OCI-M1 (cell line): Measurements from ENCODE around the gene GNAZ.

Source experiments
- DNase-seq: peaks from one replicate; lab custom pipeline; 2025; lab: John Stamatoyannopoulos, UW

The GNAZ gene

DNA sequence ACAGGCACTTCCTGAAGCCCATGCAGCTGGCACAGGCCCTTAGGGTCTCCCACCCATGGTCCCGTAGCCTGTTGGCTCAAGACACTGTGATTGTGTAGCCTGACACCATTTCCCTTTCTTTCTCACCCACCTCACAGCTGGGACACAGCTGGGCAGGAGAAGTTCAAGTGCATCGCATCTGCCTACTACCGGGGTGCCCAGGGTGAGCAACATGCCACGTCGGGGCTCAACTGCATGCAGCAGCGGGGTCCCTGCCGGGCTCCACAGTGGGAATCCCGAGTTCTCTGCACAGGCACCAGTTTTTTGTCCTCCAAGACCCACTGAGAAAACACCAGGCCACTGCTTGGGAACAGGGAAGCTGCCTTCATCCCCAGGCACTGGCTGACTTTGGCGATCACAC lies 85.5 kb downstream of the GNAZ start:
- DNase-seq: no peak

DNA sequence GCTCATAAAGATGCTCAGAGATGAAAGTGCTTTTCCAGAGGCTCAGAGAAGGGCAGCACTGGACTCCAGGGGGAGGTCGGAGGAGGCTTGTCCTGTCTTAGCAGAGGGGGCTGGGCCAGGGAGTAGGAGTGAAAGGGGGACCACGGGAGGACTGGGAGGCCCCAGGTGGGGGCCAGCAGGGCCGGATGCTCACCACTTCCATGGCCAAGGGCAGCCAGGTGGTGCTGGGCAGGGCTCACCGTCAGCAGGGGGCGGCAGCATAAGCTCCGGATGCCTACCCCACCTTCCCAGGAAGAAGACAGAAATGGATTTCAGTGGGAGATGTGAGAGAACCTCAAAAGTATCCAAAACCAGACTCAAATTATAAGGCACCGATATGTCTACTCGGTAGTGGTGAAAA lies 86.0 kb downstream of the GNAZ start:
- DNase-seq: no peak

DNA sequence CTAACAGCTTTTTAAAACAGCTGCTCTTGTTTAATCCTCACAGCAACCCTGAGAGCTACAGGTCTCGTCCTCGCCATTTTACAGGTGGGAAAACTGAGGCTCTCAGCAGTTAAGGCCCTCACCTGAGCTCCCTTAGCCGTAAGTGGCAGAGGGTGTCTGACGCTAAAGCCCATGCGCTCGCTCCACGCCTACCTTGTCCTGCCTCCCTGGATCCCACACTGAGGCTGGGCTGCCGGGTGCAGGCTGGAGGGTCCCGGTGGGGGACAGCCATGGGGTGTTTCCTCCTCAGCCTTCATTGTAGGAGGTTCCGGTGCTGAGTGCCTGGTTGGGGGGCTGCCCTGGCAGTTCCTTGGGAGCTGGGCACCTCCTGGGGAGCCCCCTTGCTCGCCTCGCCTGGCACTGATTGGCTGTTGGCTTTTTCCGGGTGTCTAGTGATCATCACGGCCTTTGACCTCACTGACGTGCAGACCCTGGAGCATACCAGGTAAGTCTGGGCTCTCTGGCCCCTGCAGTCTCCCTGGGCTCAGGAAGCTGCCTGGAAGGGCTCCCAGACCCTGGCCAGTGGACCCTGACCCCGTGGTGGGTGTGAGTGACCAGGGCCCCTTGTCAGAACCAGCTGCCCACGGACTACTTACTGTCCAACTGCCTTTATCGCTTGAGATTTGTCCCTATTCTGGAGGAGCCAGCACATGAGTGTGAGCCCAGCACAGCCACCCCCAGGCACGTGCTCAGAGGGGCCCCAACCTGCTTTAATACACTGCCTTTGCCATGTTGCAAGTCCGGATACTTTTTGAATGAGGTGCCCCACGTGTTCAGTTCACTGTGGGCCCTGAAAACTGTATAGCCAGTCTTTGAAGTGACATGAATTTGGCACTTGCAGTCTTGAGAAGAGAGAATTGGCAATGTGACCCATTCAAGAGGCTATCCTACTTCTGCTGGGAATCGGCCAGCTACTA lies 87.5 kb downstream of the GNAZ start:
- DNase-seq: no peak

DNA sequence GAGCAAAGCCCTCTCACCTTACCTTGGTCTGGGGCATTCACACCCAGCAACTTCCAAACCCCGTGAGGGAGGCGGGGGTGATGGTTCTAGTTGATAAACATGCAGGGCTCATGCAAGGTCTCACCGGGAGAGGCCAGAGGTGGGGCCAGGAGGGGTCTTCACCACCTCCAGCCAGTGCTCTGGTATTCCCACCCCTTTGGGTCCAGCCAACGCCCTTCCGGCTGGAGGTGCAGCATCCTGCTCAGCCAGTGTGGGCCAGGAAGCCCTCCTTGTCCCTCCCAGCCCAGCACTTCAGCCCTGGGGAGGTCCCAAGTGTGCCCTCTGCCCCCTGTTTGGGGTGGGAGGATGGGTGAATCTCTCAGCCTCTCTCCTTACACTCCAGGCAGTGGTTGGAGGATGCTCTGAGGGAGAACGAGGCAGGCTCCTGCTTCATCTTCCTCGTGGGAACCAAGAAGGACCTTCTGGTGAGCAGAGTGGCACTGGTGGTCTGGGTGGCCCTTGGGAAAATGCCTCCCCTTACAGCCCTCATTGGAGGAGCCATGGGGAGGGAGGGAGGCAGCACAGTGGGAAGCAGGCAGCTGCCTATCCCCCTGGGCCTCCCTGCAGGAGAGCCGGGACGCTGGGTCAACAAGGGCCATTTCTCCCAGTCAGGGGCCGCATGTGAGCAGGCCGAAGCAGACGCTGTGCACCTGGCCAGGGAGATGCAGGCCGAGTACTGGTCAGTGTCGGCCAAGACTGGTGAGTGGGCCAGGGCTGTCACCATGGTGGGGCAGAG lies 88.4 kb downstream of the GNAZ start:
- no peak for DNase-seq

DNA sequence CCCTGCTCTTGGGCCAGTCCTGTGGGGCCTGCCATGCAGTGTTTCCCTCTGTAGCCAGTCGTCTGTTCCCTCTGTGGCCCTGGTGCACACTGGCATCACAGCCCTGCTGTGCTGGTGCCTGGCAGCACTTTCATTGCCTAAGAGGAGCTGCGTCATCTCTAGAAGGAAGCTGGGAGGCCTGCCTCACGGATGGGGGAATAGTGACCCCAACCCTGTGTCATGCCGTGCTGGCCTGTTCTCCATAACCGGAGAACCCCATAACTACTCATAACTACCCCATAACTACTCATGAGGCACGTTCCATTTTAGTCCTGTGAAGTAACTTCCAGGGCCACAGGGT lies 88.9 kb downstream of the GNAZ start:
- no peak for DNase-seq

DNA sequence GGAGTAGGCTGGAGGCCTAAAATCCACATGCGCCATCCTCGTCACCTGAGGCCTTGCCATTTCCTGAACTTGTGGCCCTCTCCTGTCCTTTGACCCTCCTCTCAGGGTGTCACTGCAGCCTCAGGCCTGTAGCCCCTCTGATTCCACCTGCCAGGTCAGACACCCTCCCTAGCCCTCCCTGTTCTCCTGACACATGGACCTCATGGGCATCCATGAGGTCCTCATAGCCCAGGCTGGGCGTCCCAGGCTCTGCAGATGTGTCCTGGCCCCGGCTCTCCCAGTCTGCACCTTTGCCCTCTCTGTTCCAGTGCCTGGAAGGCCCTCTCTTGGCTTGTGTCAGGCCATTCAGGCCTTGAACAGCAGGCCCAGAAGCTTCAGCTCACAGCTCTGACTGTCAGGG lies 90.7 kb downstream of the GNAZ start:
- no peak for DNase-seq

DNA sequence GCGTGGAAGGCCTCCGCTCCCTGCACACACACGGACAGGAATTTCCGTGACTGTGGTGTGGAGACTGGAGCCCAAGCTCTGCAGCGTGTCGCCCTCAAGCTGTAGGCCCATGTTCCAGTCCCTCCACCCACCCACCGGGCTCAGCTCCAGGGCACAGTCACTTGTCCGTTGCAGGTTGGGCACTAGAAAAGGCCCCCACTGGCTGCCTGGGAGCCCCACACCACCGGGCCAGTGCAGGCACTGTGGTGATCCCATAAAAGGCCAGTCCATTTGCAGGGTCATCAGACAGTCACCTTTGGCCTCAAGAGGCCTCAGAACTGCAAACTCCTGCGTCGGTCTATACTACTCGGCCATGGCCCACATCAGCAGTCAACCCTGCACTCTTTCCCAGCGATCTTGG lies 91.3 kb downstream of the GNAZ start:
- DNase-seq: no peak

DNA sequence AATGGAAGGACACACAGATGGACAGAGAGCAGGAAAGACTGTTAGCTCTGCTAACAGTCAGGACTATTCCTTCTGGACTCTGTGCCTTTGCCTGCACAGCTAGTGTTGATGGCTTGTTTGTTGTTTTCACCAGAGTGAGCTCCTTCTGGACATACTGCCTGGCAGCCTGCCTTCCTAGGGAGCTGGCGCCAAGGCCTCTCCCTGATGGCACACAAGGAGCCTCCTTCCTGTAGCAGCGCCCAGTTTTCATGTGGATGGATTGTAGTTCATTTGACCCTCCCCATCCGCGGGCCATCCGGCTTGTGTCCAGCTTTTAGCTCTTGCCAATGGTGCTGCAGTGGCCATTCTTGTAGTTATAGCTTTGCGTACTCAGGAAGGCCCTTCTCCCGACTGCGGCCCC lies 93.3 kb downstream of the GNAZ start:
- no peak for DNase-seq

DNA sequence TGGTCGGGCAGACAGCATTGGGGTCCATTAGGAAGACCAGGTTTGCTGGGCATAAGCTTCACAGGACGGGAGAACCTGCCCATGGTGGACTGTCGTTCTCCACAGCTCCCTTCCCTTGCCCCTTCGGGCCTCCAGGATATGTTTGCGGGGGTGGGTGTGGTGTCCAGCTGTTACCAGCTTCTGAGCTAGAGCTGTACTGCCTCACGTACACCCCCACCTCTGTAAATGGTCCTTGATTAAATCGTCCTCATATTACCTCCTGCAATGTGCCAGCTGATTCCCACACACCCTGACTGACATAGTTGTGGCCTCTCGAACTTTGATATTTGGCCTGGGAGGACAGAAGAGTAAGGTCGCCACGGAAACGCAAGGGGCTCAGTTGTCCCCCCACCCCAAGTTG lies 93.8 kb downstream of the GNAZ start:
- no peak for DNase-seq

DNA sequence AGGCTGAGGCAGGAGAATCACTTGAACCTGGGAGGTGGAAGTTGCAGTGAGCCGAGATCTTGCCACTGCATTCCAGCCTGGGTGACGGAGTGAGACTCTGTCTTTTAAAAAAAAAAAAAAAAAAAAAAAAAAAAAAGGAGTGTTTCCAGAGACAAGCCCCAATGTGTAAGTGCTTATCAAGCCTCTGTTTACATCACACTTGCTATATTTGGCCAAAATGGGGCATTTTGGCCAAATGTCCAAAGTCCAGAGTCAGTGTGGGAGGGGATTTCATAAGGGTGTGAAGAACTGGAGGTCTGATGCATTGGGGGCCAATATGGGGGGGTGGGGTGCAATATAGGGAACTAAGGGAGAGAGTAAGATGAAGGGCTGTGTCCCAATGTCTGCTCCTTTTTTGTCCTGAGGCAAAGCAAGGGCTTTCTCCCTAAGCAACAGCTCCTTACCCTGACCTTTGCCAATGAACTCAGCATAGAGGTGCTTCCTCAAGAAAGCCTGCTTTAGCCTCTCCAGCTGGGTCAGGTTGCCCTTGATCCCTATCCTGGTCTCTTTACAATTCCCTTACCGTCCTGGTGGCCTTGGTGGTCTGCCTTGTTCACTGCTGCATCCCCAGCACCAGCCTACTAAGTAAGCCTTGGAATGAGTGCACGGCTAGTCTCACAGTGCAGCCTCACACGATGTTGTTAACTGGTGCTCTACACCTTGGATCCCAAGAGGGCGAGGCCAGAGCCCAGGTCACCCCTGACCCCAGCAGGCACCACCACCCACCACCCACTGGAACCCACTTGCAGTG lies 95.9 kb downstream of the GNAZ start:
- DNase-seq: no peak

DNA sequence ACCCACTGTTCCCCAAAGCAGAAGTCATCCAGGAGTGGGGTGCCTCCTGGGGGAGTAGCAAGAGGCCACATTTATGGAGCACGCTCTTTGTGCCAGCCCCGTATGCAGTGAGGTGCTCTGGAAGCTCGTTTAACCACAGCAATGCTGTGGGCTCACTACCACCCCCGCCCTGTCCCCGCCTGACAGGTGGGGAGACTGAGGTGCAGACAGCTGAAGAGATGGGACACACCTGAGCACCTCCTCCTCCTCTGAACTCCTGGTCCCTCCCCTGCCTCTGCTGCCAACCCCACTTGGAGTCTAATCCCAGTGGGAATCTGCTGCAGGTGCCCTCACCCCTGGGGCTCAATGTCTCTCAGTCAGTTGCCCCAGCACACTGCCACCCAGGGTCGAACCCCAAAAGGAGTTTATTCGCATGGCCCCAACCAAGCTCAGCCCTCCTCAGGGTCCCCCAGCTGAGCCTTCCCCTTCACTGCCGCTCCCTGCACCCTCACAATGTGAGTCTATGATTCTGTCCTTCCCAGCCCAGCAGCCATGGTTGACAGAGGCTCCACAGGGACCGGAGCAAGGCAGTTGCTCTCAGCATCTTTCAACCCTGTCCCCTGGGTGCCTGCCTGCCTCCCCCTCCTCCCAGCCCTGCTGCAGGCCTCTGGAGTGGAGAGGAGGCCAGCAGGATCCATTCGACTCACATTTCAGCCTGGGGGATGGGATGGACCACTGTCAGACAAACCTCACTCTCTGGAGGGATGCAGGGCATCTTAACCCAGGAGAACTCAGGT lies 96.7 kb downstream of the GNAZ start:
- no peak for DNase-seq

DNA sequence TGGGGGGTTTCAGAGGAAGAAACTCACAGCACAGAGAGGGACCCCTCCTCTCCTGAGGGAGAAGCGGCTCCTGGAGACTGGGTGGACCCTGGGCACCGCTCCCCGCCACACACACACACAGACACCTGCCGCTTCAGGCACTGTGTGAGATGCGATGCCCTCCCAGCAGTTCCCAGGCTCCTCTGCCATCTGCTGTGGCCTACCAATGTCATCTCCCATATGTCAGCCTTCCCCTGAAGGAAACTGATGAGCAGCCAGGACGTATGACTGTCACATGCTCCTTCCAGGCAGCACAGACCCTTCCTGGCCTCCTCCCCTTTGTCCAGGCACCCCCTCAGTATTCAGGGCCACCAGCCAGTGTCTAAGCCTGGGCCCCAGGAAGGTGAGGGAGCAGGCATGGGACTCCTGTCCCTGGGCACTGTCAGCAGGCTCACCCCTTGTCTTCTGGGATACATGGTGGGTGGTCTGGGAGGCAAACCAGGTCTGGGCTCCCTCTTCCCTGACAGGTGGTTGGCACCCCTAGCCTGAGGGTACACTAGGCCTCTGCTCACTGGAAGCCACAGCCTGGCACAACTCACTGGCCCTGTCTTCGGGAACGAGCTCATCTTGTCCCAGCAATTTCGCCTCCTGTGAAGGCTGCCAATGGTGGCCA lies 98.2 kb downstream of the GNAZ start:
- no peak for DNase-seq

DNA sequence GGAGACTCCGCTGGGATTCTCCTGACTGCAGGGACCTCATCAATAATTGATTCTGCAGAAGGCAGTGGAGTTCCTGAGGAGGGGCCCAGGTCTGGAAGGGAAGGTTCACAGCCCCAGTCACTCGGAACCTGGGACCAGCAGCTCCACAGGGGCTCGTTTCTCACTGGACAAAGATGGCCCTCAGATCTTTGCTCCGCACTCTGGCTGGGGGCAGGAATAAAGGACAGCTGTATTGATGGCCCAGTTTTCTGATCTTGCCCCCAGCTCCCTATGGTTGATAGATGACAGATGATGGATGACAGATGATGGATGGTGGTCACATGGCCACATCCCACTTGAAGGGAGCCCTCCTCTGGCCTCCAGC lies 98.7 kb downstream of the GNAZ start:
- DNase-seq: no peak
